Coronary artery (tissue), 2 donors: ENCODE data around the gene IRX2.
A peak's percentile ranks its signal among the peaks of the same experiment; 100 is the strongest.

ENCODE experiments used
- DNase-seq: peaks from one replicate; pipeline ENCODE4 v3.0.0-alpha.2; 2017; ENCODE audit warnings: low spot score
- H3K27ac ChIP-seq, 2 donors: fragments of 200-600 bp; sonication (generic); one replicate each; pipeline ENCODE4 v1.5.1; 2016 to 2019
- H3K4me3 ChIP-seq: fragments of 200-600 bp; sonication (generic); 2 replicates; pipeline ENCODE4 v1.5.1; 2016; ENCODE audit warnings: mild to moderate bottlenecking, moderate library complexity
- CTCF ChIP-seq: fragments of 200-600 bp; sonication (generic); IDR thresholded peaks from one replicate; pipeline ENCODE4 v1.5.1; 2019; ENCODE audit warnings: antibody characterized with exemption

Gene IRX2

GRCh38 chr5:2735996-2736395, 15.5 kb downstream of the IRX2 start:
- Histone ChIP-seq H3K4me3 (no peak overlapping the region), H3K27ac (no peak overlapping the region)
- peak; percentile 17 for DNase-seq
- TF ChIP-seq CTCF, result no peak

GRCh38 chr5:2732850-2733249, 18.6 kb downstream of the IRX2 start:
- H3K27ac ChIP-seq, result no peak overlapping the region
- no peak for TF ChIP-seq CTCF
- DNase-seq, result peak; percentile 50

GRCh38 chr5:2732004-2732403, 19.5 kb downstream of the IRX2 start:
- no peak for DNase-seq
- no peak overlapping the region for H3K27ac ChIP-seq
- TF ChIP-seq CTCF, result no peak

More at GRCh38 chr5:2732850-2733249, 18.6 kb downstream of the IRX2 start:
- H3K4me3 ChIP-seq, result no peak overlapping the region

GRCh38 chr5:2729189-2729588, 22.3 kb downstream of the IRX2 start:
- Histone ChIP-seq H3K4me3 (no peak overlapping the region), H3K27ac (no peak overlapping the region)
- TF ChIP-seq CTCF, result no peak
- DNase-seq, result no peak

More at GRCh38 chr5:2732004-2732403, 19.5 kb downstream of the IRX2 start:
- H3K4me3 ChIP-seq, result no peak overlapping the region

GRCh38 chr5:2727550-2727949, 23.9 kb downstream of the IRX2 start:
- peak; percentile 16 for DNase-seq
- Histone ChIP-seq H3K27ac (no peak overlapping the region), H3K4me3 (no peak overlapping the region)
- TF ChIP-seq CTCF, result no peak

- H3K4me3 ChIP-seq, result no peak overlapping the region
- no peak overlapping the region for H3K27ac ChIP-seq
- no peak for TF ChIP-seq CTCF
- peak; percentile 35 for DNase-seq
These were observed 25.3 kb downstream of the IRX2 start for GRCh38 chr5:2725980-2726765.

- Histone ChIP-seq H3K4me3 (no peak overlapping the region), H3K27ac (no peak overlapping the region)
- DNase-seq, result peak; percentile 24
- TF ChIP-seq CTCF, result no peak
These were observed 26.6 kb downstream of the IRX2 start for GRCh38 chr5:2724831-2725230.
